ENCODE results near the gene USB1.

The USB1 gene

GRCh38 chr16:58046054-58046881 is 45.1 kb downstream of the USB1 start:
- no peaks in the 10 kb centered on the region for H3K27me3 ChIP-seq (ENCODE audit: control insufficient read depth in 5 of 5, insufficient read depth in 4 of 5, low read length in 5 of 5)
- peak overlapping the region in 1 of 5 donors; percentile 39 for H3K9ac ChIP-seq (ENCODE audit: low read length in 5 of 5)
- no peak overlapping the region for H3K27ac ChIP-seq (ENCODE audit: low read depth, low read length)
- no peaks in the 10 kb centered on the region for H3K9me3 ChIP-seq (ENCODE audit: control insufficient read depth in 5 of 5, low read length in 5 of 5)
- no peak overlapping the region for H3K4me3 ChIP-seq (ENCODE audit: low read depth in 1 of 5, low read length in 5 of 5)
- peaks cover 0 to 44% (median 40%) of the 10 kb centered on the region in 5 donors for H3K36me3 ChIP-seq (ENCODE audit: control insufficient read depth in 5 of 5, insufficient read depth in 5 of 5, low read length in 5 of 5)
- H3K4me1 ChIP-seq (ENCODE audit: control insufficient read depth in 5 of 5, insufficient read depth in 5 of 5, low read length in 5 of 5): peaks cover 0 to 39% (median 24%) of the 10 kb centered on the region in 5 donors

DNA sequence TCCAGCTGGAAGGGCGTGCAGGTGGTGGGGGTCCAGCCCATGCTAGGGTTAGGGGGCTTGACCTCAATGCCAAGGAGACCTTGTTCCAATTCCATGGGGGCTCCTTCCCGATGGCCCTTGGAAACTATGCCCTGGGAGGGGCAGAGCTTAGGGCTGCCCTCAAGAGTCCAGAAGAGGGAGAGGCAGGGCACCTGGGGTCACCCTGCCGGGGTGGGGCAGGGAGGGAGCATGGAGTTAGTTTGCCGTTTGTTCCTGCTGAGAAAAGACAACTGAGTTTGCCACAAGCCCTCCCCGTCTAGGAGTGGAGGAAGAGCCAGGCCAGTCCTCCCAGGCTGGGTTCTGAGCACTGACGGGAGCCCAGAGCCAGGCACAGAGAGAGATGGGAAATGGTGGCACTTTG is 45.7 kb downstream of the USB1 start:
- H3K4me3 ChIP-seq (ENCODE audit: low read depth in 1 of 5, low read length in 5 of 5): no peak overlapping the region
- H3K36me3 ChIP-seq (ENCODE audit: control insufficient read depth in 5 of 5, insufficient read depth in 5 of 5, low read length in 5 of 5): peaks cover 0 to 37% (median 33%) of the 10 kb centered on the region in 5 donors
- H3K4me1 ChIP-seq (ENCODE audit: control insufficient read depth in 5 of 5, insufficient read depth in 5 of 5, low read length in 5 of 5): peaks cover 0 to 39% (median 24%) of the 10 kb centered on the region in 5 donors
- peak overlapping the region in 1 of 5 donors; percentile 18 for H3K9ac ChIP-seq (ENCODE audit: low read length in 5 of 5)
- H3K9me3 ChIP-seq (ENCODE audit: control insufficient read depth in 5 of 5, low read length in 5 of 5): no peaks in the 10 kb centered on the region
- H3K27me3 ChIP-seq (ENCODE audit: control insufficient read depth in 5 of 5, insufficient read depth in 4 of 5, low read length in 5 of 5): no peaks in the 10 kb centered on the region
- peak overlapping the region; percentile 50 for H3K27ac ChIP-seq (ENCODE audit: low read depth, low read length)

GRCh38 chr16:58047557-58048348 is 46.5 kb downstream of the USB1 start:
- Histone ChIP-seq H3K4me1 (ENCODE audit: control insufficient read depth in 5 of 5, insufficient read depth in 5 of 5, low read length in 5 of 5) (peaks cover 0 to 39% (median 20%) of the 10 kb centered on the region in 5 donors), H3K9ac (ENCODE audit: low read length in 5 of 5) (peak overlapping the region in 1 of 5 donors; percentile 18), H3K36me3 (ENCODE audit: control insufficient read depth in 5 of 5, insufficient read depth in 5 of 5, low read length in 5 of 5) (peaks cover 0 to 29% (median 25%) of the 10 kb centered on the region in 5 donors), H3K4me3 (ENCODE audit: low read depth in 1 of 5, low read length in 5 of 5) (no peak overlapping the region), H3K27ac (ENCODE audit: low read depth, low read length) (peak overlapping the region; percentile 50), H3K27me3 (ENCODE audit: control insufficient read depth in 5 of 5, insufficient read depth in 4 of 5, low read length in 5 of 5) (no peaks in the 10 kb centered on the region), H3K9me3 (ENCODE audit: control insufficient read depth in 5 of 5, low read length in 5 of 5) (no peaks in the 10 kb centered on the region)

- no peaks in the 10 kb centered on the region for H3K9me3 ChIP-seq (ENCODE audit: control insufficient read depth in 5 of 5, low read length in 5 of 5)
- H3K9ac ChIP-seq (ENCODE audit: low read length in 5 of 5): no peak overlapping the region
- peaks cover 0 to 39% (median 20%) of the 10 kb centered on the region in 5 donors for H3K4me1 ChIP-seq (ENCODE audit: control insufficient read depth in 5 of 5, insufficient read depth in 5 of 5, low read length in 5 of 5)
- H3K27me3 ChIP-seq (ENCODE audit: control insufficient read depth in 5 of 5, insufficient read depth in 4 of 5, low read length in 5 of 5): no peaks in the 10 kb centered on the region
- H3K36me3 ChIP-seq (ENCODE audit: control insufficient read depth in 5 of 5, insufficient read depth in 5 of 5, low read length in 5 of 5): peaks cover 0 to 20% (median 16%) of the 10 kb centered on the region in 5 donors
- no peak overlapping the region for H3K27ac ChIP-seq (ENCODE audit: low read depth, low read length)
- H3K4me3 ChIP-seq (ENCODE audit: low read depth in 1 of 5, low read length in 5 of 5): no peak overlapping the region
Observed at GRCh38 chr16:58048494-58049231, 47.5 kb downstream of the USB1 start.

GRCh38 chr16:58049232-58050185 is 48.3 kb downstream of the USB1 start:
- Histone ChIP-seq H3K27ac (ENCODE audit: low read depth, low read length) (no peak overlapping the region), H3K9me3 (ENCODE audit: control insufficient read depth in 5 of 5, low read length in 5 of 5) (no peaks in the 10 kb centered on the region), H3K27me3 (ENCODE audit: control insufficient read depth in 5 of 5, insufficient read depth in 4 of 5, low read length in 5 of 5) (no peaks in the 10 kb centered on the region), H3K4me1 (ENCODE audit: control insufficient read depth in 5 of 5, insufficient read depth in 5 of 5, low read length in 5 of 5) (peaks cover 0 to 39% (median 20%) of the 10 kb centered on the region in 5 donors), H3K4me3 (ENCODE audit: low read depth in 1 of 5, low read length in 5 of 5) (no peak overlapping the region), H3K9ac (ENCODE audit: low read length in 5 of 5) (peak overlapping the region in 1 of 5 donors; percentile 17), H3K36me3 (ENCODE audit: control insufficient read depth in 5 of 5, insufficient read depth in 5 of 5, low read length in 5 of 5) (peaks cover 0 to 12% (median 8%) of the 10 kb centered on the region in 5 donors)

DNA sequence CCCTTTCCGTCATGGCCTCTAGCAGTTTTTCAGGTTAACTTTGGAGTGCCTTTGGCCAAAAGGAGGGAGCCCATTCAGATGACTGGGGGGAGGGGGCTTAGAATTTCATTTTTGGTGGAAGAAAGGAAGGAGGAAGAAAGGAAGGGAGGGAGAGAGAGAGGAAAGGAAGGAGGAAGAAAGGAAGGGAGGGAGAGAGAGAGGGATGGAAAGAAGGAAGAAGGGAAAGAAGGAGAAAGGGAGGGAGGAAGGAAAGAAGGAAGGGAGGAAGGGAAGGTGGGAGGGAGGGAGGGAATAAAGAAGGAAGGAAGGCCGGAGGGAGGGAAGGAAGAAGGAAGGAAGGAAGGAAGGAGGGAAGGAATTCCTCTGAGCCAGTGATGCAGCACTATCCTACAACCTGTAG is 50.1 kb downstream of the USB1 start:
- no peaks in the 10 kb centered on the region for H3K36me3 ChIP-seq (ENCODE audit: control insufficient read depth in 5 of 5, insufficient read depth in 5 of 5, low read length in 5 of 5)
- H3K4me3 ChIP-seq (ENCODE audit: low read depth in 1 of 5, low read length in 5 of 5): no peak overlapping the region
- no peak overlapping the region for H3K27ac ChIP-seq (ENCODE audit: low read depth, low read length)
- H3K9me3 ChIP-seq (ENCODE audit: control insufficient read depth in 5 of 5, low read length in 5 of 5): no peaks in the 10 kb centered on the region
- no peak overlapping the region for H3K9ac ChIP-seq (ENCODE audit: low read length in 5 of 5)
- H3K4me1 ChIP-seq (ENCODE audit: control insufficient read depth in 5 of 5, insufficient read depth in 5 of 5, low read length in 5 of 5): peaks cover 0 to 37% (median 13%) of the 10 kb centered on the region in 5 donors
- no peaks in the 10 kb centered on the region for H3K27me3 ChIP-seq (ENCODE audit: control insufficient read depth in 5 of 5, insufficient read depth in 4 of 5, low read length in 5 of 5)

DNA sequence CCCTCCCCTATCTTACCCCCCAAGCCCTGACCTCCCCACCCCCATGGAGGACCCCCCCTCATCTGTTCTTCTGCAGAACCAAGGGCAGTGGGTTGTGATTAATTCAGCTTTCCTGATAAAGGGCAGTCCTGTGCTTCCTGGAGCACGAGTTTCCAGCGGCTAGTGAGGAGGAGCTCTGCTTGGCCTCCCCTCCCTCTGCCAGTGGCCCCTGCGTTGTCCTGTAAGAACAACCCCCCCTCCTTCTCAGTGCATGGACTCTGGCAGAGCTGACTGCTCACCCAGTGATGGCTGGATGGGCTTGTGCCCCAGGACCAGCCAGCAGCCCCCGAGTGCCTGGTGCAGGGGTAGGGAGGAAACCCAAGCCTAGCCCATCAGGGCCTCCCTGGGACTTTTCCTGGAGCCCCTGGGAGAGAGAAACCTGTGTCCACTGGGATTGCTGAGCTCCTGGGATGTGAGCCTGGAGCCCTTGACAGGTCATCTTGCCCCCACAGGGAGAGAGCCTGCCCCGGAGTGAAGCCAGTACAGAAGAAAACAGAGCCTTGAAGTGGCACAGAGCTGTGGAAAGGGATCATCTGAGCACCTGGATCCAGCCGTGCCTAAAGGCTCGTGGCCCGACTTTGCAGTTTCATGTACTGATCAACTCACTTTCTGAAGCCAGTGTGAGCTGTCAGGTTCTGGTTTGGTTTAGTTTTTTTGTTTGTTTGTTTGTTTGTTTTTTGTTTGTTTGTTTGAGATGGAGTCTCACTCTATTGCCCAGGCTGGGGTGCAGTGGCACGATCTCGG is 50.8 kb downstream of the USB1 start:
- Histone ChIP-seq H3K27ac (ENCODE audit: low read depth, low read length) (no peak overlapping the region), H3K36me3 (ENCODE audit: control insufficient read depth in 5 of 5, insufficient read depth in 5 of 5, low read length in 5 of 5) (no peaks in the 10 kb centered on the region), H3K4me1 (ENCODE audit: control insufficient read depth in 5 of 5, insufficient read depth in 5 of 5, low read length in 5 of 5) (peaks cover 0 to 30% (median 6%) of the 10 kb centered on the region in 5 donors), H3K4me3 (ENCODE audit: low read depth in 1 of 5, low read length in 5 of 5) (no peak overlapping the region), H3K27me3 (ENCODE audit: control insufficient read depth in 5 of 5, insufficient read depth in 4 of 5, low read length in 5 of 5) (no peaks in the 10 kb centered on the region), H3K9ac (ENCODE audit: low read length in 5 of 5) (no peak overlapping the region), H3K9me3 (ENCODE audit: control insufficient read depth in 5 of 5, low read length in 5 of 5) (no peaks in the 10 kb centered on the region)

- no peaks in the 10 kb centered on the region for H3K9me3 ChIP-seq (ENCODE audit: control insufficient read depth in 5 of 5, low read length in 5 of 5)
- H3K27me3 ChIP-seq (ENCODE audit: control insufficient read depth in 5 of 5, insufficient read depth in 4 of 5, low read length in 5 of 5): peaks cover 0 to 2% (median 0%) of the 10 kb centered on the region in 5 donors
- H3K4me1 ChIP-seq (ENCODE audit: control insufficient read depth in 5 of 5, insufficient read depth in 5 of 5, low read length in 5 of 5): peaks cover 0 to 13% (median 4%) of the 10 kb centered on the region in 5 donors
- H3K27ac ChIP-seq (ENCODE audit: low read depth, low read length): no peak overlapping the region
- no peak overlapping the region for H3K9ac ChIP-seq (ENCODE audit: low read length in 5 of 5)
- H3K4me3 ChIP-seq (ENCODE audit: low read depth in 1 of 5, low read length in 5 of 5): no peak overlapping the region
- no peaks in the 10 kb centered on the region for H3K36me3 ChIP-seq (ENCODE audit: control insufficient read depth in 5 of 5, insufficient read depth in 5 of 5, low read length in 5 of 5)
Observed at GRCh38 chr16:58053682-58054005, 52.4 kb downstream of the USB1 start.

Measured in subcutaneous abdominal adipose tissue (tissue), 5 donors.